ENCODE results near the gene HNRNPLL. TPM values are rescaled to one million over a fixed set of nuclear protein-coding genes. Genes with fewer than 3 reads are reported as not detected.

Gene HNRNPLL
- total and polyA plus RNA-seq, 4 donors = 7.7 to 18.3 (median 13.1) TPM

DNA sequence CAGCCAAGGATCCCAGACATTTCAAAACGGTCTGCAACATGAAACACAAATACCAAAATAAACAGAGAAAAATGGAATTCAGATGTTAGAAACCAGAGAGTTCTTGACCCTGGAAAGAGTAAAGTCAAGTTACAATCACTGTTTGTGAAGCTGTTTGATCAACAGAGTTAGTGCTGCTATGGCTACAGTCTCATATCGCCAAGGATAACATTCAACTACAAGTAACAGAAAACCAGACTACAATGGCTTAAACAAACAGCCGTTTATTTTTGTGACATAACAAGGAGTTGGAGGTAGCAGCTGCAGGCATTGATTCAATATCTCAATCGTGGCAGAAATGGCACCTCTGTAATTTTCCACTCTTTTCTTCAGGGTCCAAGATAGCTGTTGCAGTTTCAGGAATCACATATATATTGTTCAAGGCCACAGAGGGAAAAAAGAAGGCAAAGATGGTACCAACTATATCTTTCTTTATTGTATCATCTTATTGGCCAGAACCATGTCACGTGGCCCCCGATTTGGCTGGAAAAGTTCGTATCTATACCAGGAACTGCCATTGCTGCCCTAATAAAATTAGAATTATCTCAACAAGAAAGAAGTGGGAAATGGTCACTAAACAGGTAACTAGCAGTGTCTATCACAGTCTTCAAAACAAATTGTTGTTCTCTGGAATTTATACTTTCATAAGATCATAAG, 17.7 kb upstream of the HNRNPLL start:
- Histone ChIP-seq H3K27ac (ENCODE audit: low read depth in 1 of 2, low read length in 2 of 2) (no peak overlapping the region), H3K27me3 (ENCODE audit: control insufficient read depth in 4 of 4, insufficient read depth in 4 of 4, low read length in 3 of 4) (no peaks in the 10 kb centered on the region), H3K36me3 (ENCODE audit: control insufficient read depth in 4 of 4, insufficient read depth in 3 of 4, low read depth in 1 of 4, low read length in 3 of 4) (no peaks in the 10 kb centered on the region), H3K9ac (ENCODE audit: low read depth in 1 of 2, low read length in 2 of 2) (no peak overlapping the region), H3K4me1 (ENCODE audit: control insufficient read depth in 4 of 4, insufficient read depth in 4 of 4, low read length in 3 of 4) (no peaks in the 10 kb centered on the region), H3K9me3 (ENCODE audit: control insufficient read depth in 4 of 4, low read length in 3 of 4) (no peaks in the 10 kb centered on the region), H3K4me3 (ENCODE audit: low read depth in 1 of 3, low read length in 3 of 3) (no peak overlapping the region)
- WGBS = 63% methylated on average over 7 of the region's 7 CpGs
- TF ChIP-seq RAD21 (IDR thresholded peaks at IDR 0.05) (no peak), HNF4A (conservative IDR thresholded peaks at IDR 0.05) (no peak), YY1 (IDR thresholded peaks at IDR 0.05) (no peak), REST (IDR thresholded peaks at IDR 0.05) (no peak), SP1 (IDR thresholded peaks at IDR 0.05) (no peak), EGR1 (IDR thresholded peaks at IDR 0.05; ENCODE audit: low read depth in 2 of 2) (no peak)
- TF ChIP-seq, protein P1, sequence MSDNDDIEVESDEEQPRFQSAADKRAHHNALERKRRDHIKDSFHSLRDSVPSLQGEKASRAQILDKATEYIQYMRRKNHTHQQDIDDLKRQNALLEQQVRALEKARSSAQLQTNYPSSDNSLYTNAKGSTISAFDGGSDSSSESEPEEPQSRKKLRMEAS (IDR thresholded peaks at IDR 0.05) = no peak
- DNase-seq (ENCODE audit: low spot score) = no peak

- H3K36me3 ChIP-seq (ENCODE audit: control insufficient read depth in 4 of 4, insufficient read depth in 3 of 4, low read depth in 1 of 4, low read length in 3 of 4) = no peaks in the 10 kb centered on the region
- TF ChIP-seq YY1 (IDR thresholded peaks at IDR 0.05) (no peak), HNF4A (conservative IDR thresholded peaks at IDR 0.05) (no peak), RXRA (IDR thresholded peaks at IDR 0.05) (no peak), NR2F2 (IDR thresholded peaks at IDR 0.05) (no peak), RAD21 (IDR thresholded peaks at IDR 0.05) (no peak), GABPA (IDR thresholded peaks at IDR 0.05 in 1 of 2, conservative IDR thresholded peaks at IDR 0.05 in 1 of 2) (no peak), EGR1 (IDR thresholded peaks at IDR 0.05; ENCODE audit: low read depth in 2 of 2) (no peak), ATF3 (IDR thresholded peaks at IDR 0.05) (no peak), FOXA1 (IDR thresholded peaks at IDR 0.05) (no peak), FOXA2 (IDR thresholded peaks at IDR 0.05) (no peak)
- TF ChIP-seq, protein P1 (IDR thresholded peaks at IDR 0.05) = no peak
- H3K4me3 ChIP-seq (ENCODE audit: low read depth in 1 of 3, low read length in 3 of 3) = no peak overlapping the region
- H3K27me3 ChIP-seq (ENCODE audit: control insufficient read depth in 4 of 4, insufficient read depth in 4 of 4, low read length in 3 of 4) = no peaks in the 10 kb centered on the region
- H3K4me1 ChIP-seq (ENCODE audit: control insufficient read depth in 4 of 4, insufficient read depth in 4 of 4, low read length in 3 of 4) = no peaks in the 10 kb centered on the region
- no peak for DNase-seq (ENCODE audit: low spot score)
- H3K9me3 ChIP-seq (ENCODE audit: control insufficient read depth in 4 of 4, low read length in 3 of 4) = no peaks in the 10 kb centered on the region
- no peak overlapping the region for H3K9ac ChIP-seq (ENCODE audit: low read depth in 1 of 2, low read length in 2 of 2)
- H3K27ac ChIP-seq (ENCODE audit: low read depth in 1 of 2, low read length in 2 of 2) = no peak overlapping the region
- 80% methylated on average over 4 of the region's 4 CpGs for WGBS
Observed at GRCh38 chr2:38619458-38620164, 16.9 kb upstream of the HNRNPLL start.

All from liver (tissue), 9 donors.